Lung microvascular endothelial cell (primary cell): ENCODE results near the gene IRAK2. TPM values are rescaled to one million over a fixed set of nuclear protein-coding genes. Genes with fewer than 3 reads are reported as not detected.
A peak's percentile ranks its signal among the peaks of the same experiment; 100 is the strongest.

ENCODE experiments used
- DNase-seq, 2 donors: peaks; one replicate each; pipeline versions ENCODE4 v3.0.0 to v3.0.0-alpha.2; 2010; ENCODE audit warnings: low read depth in 2 of 2
- total RNA-seq: library from RNA; depleted of rRNA; stranded (reverse); fragments of >200 nt; gene quantifications from 2 replicates; pipeline ENCODE4 v1.2.1, GENCODE V29; 2014

IRAK2 gene
- total RNA-seq, 1 donor from 2014 or later, result 27.0 TPM

- DNase-seq, result peak in 1 of 2 donors; percentile 50
These were observed 59.2 kb downstream of the IRAK2 start for GRCh38 chr3:10223676-10224639.

DNA sequence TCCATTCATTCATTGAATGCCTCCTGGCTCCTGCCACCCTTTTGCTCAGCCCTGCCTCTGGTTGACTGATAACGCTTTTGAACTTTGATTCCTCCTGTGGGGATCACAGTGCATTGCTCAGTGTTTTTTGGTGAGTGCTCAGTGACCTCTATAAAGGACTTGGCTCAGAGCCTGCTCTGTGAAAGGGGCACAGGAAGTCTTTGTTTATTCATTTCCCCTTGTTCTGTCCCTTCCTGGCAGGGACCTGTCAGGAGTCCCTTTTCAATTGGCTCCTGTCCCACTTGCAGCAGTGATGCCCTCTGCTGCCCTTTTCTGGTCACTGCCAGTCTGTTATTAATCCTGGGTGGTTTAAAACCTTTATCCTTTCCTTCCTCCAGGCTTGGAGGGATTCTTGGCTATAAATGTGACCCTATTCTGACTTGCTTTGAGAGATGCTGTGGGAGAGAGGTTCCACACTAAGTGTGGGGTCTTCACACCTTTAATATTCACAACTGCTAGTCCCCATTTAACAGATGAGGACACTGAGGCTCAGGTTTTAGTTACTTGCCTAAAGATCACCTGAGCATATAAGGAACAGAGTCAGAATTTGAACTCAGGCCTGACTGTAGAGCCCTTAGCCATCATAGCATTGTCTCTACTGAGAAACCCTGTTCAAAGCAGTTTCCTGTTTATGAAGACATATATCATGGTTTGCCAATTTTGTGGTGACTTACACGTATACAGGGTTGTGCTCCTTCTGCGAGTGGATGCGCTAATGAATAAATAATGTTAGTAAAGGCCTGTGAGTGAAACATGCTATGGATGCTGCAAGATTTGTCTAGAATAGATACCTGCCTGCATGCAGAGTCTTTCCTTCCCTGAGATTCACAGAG is 60.3 kb downstream of the IRAK2 start:
- peak; percentile 88 to 95 for DNase-seq

DNA sequence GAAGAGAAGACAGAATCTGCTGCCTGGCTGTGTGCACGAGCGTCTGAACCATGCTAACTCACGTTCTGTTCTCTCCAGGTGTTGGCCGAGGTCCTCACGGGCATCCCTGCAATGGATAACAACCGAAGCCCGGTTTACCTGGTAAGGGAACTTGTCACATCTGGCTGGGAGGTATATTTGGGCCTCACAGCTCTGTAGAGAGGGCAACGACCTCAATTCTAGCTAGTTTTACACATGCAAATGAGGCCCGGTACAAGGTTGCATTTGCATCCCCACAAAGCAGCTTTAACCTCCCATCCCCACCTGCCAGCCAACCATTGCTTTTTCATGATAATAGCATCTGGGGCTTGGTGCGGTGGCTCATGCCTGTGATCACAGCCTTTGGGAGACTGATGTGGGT is 61.6 kb downstream of the IRAK2 start:
- no peak for DNase-seq

DNA sequence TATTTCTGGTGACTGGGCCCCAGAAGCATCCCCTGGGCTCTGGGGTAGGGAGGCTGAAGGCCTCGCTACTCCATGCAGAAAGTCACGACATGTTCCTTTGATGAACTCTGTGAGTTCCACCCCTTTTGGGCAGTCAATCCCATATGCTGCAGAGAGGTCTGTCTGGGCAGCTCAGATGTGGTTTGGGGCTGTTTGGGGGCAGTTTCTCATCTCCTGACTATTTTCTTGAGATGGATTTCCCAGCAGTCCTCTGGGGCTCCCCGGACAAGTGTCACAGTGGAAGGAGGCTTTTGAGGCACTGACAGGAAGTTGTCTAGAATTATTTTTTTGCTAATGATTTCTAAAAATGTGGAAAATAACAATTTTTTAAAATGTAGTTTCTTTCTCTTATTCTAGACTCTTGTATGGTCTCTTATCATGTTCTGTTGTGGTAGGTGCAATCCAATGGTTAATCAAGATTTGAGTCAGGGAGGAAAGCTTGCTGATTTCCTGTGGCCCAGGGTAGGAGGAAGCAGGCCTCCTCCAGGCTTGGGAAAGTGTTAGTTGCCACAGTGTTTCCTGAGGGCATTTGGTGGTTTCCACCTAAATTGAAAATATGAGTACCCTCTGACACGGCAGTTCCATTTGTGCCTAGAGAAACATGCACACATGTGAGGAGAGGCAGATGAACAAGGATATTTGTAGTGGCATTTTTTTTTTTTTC is 63.7 kb downstream of the IRAK2 start:
- peak; percentile 81 to 97 for DNase-seq

DNA sequence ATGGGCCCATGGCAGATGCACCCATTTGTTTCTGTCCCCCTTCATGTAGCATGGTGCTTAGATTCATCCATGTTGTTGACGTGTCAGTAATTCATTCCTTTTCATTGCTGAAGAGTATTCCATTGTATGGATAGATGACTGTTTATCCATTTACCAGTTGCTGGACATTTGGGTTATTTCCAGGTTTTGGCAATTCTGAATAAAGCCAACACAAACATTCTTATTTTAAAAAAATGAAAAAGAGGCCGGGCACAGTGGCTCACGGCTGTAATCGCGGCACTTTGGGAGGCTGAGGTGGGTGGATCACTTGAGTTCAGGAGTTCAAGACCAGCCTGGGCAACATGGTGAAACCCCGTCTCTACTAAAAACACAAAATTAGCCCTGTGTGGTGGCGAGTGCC is 64.9 kb downstream of the IRAK2 start:
- DNase-seq, result no peak

- DNase-seq, result no peak
These were observed 67.4 kb downstream of the IRAK2 start for GRCh38 chr3:10232137-10232536.

DNA sequence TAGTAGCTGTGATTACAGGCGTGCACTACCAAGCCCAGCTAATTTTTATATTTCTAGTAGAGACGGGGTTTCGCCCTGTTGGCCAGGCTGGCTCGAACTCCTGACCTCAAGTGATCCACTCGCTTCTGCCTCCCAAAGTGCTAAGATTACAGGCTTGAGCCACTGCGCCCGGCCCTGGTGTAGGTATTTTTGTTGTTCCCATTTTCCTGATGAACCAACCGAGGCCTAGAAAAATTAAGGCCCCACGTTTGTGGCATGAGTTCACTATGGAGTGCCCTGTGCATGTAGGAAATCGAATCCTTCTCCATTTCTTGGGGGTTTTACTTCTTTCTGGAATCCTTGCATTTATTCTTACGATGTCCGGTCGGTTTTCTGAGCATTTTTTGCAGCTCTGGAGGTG is 69.3 kb downstream of the IRAK2 start:
- DNase-seq, result no peak

GRCh38 chr3:10234526-10235230 is 70.0 kb downstream of the IRAK2 start:
- DNase-seq, result no peak

DNA sequence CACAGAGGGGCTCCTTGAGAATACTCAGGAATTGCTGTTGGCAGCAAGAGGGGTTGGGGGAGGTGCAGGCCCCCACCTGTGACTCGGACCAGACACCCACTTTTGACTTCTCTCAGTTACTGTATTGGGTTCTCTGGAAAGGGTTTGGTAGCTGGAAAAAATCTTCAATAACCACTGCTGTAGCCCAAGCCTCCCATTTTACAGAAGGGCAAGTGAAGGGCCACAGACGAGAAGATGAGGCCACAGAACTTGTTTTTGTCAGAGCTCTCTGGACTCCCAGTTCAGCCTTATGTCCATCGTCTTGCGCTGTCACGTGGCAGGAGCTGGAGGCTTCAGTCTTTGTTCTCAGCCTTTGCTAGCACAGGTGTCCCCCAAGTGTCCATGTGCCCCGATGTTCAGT is 70.8 kb downstream of the IRAK2 start:
- no peak for DNase-seq

GRCh38 chr3:10238345-10239183 is 73.8 kb downstream of the IRAK2 start:
- no peak for DNase-seq

DNA sequence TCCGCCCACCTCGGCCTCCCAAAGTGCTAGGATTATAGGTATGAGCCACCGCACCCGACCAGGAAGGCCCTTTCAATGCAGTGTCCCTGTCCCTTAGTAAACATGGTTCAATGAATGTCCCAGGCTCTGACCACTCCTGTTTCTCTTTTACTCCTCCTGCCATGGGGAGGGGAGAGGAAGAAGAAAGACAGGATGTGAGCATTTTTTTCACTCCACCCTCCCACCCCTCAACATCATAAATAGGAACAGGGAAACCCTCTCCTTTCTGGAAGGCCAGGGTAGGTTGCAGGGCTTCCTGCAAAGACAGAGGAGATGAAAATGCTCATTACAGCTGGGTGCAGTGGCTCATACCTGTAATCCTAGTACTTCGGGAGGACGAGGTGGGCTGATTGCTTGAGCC is 76.1 kb downstream of the IRAK2 start:
- no peak for DNase-seq

DNA sequence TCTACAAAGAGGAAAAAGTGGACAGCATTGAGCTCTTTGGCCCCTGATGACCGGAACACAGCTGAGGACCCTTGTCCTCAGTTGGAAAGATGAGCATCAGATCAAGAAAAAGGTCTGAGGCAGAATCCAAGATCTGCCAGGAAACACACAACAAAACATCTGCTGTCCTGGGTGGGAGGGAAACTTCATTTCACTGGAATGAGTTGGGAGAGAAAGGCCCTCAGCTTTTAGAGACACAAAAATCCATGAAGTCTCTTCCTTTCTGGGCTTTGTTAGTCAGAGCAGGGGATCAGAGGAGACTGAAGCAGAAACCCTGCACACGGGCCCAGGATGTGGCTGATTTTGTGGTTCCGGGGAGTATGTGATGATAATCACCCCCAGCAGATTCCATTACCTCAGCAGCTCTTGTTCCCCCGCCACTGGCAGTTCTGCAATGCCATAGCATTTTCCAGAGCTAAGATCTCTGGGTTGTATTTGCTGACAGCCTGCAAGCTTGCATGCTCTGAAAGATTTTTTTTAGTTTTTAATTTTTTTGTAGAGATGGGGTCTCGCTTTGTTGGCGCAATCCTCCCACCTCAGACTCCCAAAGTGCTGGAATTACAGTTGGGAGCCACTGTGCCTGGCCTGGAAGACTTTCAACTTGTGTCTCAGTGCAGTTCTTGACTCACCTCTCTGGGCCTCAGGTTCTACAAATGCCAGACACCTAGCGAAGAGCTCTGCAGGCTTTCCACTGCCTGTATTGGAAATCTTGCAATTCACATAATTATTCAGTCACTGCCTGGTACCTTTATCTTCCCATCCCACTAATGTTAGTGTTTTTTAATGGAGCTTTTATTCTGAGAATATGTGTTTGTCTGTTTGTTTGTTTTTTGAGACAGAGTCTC is 77.7 kb downstream of the IRAK2 start:
- DNase-seq, result no peak

GRCh38 chr3:10244009-10244408 is 79.3 kb downstream of the IRAK2 start:
- DNase-seq, result no peak

DNA sequence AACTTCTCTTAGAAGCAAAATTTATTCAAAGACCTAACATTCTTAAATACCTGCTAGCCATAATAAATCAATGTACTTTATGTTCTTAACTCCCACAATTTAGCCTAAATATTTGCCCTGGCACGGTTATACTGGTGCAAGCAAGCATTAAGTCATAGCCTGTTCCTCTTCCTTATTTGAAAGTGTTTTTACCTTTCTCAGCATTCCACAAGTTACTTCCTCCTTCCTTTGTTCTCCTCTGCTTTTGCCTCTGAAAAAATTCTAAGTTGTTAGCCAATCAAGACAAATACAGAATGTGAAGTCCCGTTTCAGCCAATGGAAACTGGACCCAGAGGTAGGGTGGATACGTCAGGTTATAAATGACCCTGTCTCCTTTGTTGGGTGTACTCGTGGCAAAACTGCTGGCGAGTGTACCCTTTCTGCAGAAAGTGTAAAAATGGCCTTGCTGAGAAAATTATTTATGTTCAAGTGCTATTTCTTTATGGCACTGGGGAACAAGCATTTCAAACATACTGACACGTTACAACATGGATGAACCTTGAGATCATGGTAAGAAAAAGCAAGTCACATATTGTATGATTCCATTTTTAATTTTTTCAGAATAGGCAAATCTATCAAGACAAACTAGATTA is 80.5 kb downstream of the IRAK2 start:
- no peak for DNase-seq

GRCh38 chr3:10247679-10248183 is 83.0 kb downstream of the IRAK2 start:
- DNase-seq, result no peak

DNA sequence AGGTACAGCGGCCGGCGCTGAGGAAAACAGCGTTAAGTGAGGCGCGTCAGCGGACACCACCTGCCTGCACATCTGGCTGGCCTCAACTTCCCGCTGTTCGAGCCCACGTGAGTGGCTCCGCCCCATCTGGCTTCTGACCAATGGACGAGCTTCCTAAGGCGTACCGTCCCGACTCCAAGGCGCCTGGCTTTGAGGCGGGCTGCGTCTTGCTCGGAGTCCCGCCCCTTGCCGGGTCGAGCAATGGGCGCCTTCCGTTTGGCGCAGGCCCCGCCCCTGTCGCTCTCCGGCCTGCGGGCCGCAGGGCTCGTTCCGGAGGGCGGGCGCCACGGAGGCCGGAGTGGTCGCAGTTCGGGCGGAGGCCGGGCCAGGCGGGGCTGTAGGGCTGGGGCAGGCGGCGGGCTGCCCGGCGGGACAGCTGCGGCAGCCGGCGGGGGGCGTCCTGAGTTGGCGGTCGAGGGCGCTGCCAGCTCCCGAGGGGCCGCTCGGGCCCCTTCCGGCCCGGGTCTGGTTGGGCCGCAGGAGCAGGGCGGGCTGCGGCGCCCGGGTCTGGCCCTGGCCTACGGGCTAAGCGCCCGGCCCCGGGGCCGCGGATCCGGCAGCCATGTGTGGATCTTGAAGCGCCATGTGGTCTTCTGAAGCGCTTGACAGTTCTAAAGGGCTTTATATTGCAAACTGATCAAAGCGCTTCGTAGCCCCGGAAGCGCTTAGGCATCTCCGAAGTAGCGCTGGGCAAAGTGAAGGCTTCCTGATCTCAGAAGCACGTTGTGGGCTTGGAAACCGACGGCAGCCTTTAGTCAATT is 83.7 kb downstream of the IRAK2 start, which contains the start of gene TATDN2:
TSS of gene TATDN2 (plus strand) at position 276 of the 800 bp plus-strand sequence. CDS start 742 bp downstream, outside the sequence.
- DNase-seq, result peak; percentile 84 to 97

GRCh38 chr3:10248984-10249748 is 84.4 kb downstream of the IRAK2 start:
- DNase-seq, result peak in 1 of 2 donors; percentile 23
